ENCODE measurements around the gene RAPGEF5.

The RAPGEF5 gene

GRCh38 chr7:22230238-22230637, 126.7 kb downstream of the RAPGEF5 start:
- DNase-seq (ENCODE audit: low read depth in 1 of 2, low spot score in 1 of 2): no peak
- no peak for TF ChIP-seq JUND (IDR thresholded peaks at IDR 0.05; ENCODE audit: low read depth)
- in situ Hi-C loops (cut with HindIII; ENCODE audit: low pct_unique_long_range_greater_than_20kb, low sequenced_read_pairs): no loop called here

DNA sequence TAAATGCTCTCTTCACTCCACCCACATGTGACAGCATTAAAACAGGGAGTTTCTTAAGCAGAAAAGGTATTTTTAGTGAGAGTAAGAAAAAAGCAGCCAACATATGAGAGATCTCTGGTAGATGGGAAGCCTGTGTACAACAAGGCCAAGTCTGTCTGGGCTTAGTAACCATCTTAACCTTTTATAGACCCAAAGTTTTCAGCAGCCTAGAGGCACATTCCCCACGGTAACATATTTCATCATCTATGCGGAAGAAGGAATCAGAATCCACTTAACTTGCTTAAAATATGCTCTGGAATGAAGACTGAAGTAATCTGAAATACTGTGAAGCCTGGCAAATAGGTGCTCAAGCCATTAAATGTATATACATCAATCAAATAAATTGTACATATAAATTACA, 127.8 kb downstream of the RAPGEF5 start:
- in situ Hi-C loops (cut with HindIII; ENCODE audit: low pct_unique_long_range_greater_than_20kb, low sequenced_read_pairs): no loop called here
- no peak for TF ChIP-seq JUND (IDR thresholded peaks at IDR 0.05; ENCODE audit: low read depth)
- no peak for DNase-seq (ENCODE audit: low read depth in 1 of 2, low spot score in 1 of 2)

GRCh38 chr7:22223807-22224206, 133.1 kb downstream of the RAPGEF5 start:
- DNase-seq (ENCODE audit: low read depth in 1 of 2, low spot score in 1 of 2): no peak
- in situ Hi-C loops (cut with HindIII; ENCODE audit: low pct_unique_long_range_greater_than_20kb, low sequenced_read_pairs): no loop called here
- no peak for TF ChIP-seq JUND (IDR thresholded peaks at IDR 0.05; ENCODE audit: low read depth)

GRCh38 chr7:22220941-22221340, 136.0 kb downstream of the RAPGEF5 start:
- no peak for TF ChIP-seq JUND (IDR thresholded peaks at IDR 0.05; ENCODE audit: low read depth)
- DNase-seq (ENCODE audit: low read depth in 1 of 2, low spot score in 1 of 2): no peak
- in situ Hi-C loops (cut with HindIII; ENCODE audit: low pct_unique_long_range_greater_than_20kb, low sequenced_read_pairs): no loop called here

- no peak for DNase-seq (ENCODE audit: low read depth in 1 of 2, low spot score in 1 of 2)
- in situ Hi-C loops (cut with HindIII; ENCODE audit: low pct_unique_long_range_greater_than_20kb, low sequenced_read_pairs): no loop called here
- no peak for TF ChIP-seq JUND (IDR thresholded peaks at IDR 0.05; ENCODE audit: low read depth)
Measured at GRCh38 chr7:22219739-22220493, 137.0 kb downstream of the RAPGEF5 start.

GRCh38 chr7:22219036-22219435, 137.9 kb downstream of the RAPGEF5 start:
- in situ Hi-C loops (cut with HindIII; ENCODE audit: low pct_unique_long_range_greater_than_20kb, low sequenced_read_pairs): no loop called here
- no peak for TF ChIP-seq JUND (IDR thresholded peaks at IDR 0.05; ENCODE audit: low read depth)
- no peak for DNase-seq (ENCODE audit: low read depth in 1 of 2, low spot score in 1 of 2)

GRCh38 chr7:22216832-22217475, 140.0 kb downstream of the RAPGEF5 start:
- no peak for DNase-seq (ENCODE audit: low read depth in 1 of 2, low spot score in 1 of 2)
- TF ChIP-seq JUND (IDR thresholded peaks at IDR 0.05; ENCODE audit: low read depth): no peak
- in situ Hi-C loops (cut with HindIII; ENCODE audit: low pct_unique_long_range_greater_than_20kb, low sequenced_read_pairs): no loop called here

DNA sequence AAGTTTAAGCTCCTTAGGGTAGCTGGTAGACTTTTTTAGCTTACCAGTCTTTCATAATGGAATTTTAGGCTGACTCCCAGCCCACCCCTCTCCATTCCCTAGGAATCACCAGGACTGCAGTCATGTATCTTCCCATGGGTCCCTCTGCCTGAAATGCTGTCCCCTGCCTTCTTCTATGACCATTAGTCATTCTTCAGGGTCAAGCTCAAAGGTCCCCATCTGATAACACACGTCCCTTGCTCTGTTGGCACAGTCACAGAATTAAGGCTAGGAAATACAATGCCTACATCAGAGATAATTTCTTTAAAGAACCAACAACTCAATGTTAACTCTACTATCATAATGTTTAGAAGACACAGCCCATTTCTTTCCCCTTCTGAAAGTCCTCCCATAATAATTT, 140.6 kb downstream of the RAPGEF5 start:
- in situ Hi-C loops (cut with HindIII; ENCODE audit: low pct_unique_long_range_greater_than_20kb, low sequenced_read_pairs): no loop called here
- no peak for DNase-seq (ENCODE audit: low read depth in 1 of 2, low spot score in 1 of 2)
- no peak for TF ChIP-seq JUND (IDR thresholded peaks at IDR 0.05; ENCODE audit: low read depth)

- in situ Hi-C loops (cut with HindIII; ENCODE audit: low pct_unique_long_range_greater_than_20kb, low sequenced_read_pairs): no loop called here
Measured at GRCh38 chr7:22214000-22214399, 143.0 kb downstream of the RAPGEF5 start.

DNA sequence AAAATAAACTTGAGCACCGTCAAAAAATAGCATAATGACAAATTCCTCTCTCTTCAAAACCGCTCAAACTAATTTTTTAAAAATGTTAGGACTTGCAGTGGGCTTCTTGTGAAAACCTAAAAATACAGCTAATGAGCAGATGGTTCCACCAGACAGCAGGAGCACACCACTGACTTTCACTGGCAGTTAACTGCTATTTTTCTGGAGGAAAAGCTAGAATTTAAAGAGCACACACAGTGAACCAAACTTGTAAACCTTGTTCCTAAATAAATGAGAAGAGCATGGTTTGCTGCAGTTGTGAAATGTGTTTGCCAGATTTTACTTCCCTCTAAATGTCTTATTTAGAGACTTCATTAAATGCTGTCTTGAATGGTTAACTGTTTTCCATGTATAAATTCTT, 143.9 kb downstream of the RAPGEF5 start:
- TF ChIP-seq JUND (IDR thresholded peaks at IDR 0.05; ENCODE audit: low read depth): no peak
- in situ Hi-C loops (cut with HindIII; ENCODE audit: low pct_unique_long_range_greater_than_20kb, low sequenced_read_pairs): no loop called here
- no peak for DNase-seq (ENCODE audit: low read depth in 1 of 2, low spot score in 1 of 2)

More at GRCh38 chr7:22214000-22214399, 143.0 kb downstream of the RAPGEF5 start:
- no peak for DNase-seq (ENCODE audit: low read depth in 1 of 2, low spot score in 1 of 2)
- TF ChIP-seq JUND (IDR thresholded peaks at IDR 0.05; ENCODE audit: low read depth): no peak

DNA sequence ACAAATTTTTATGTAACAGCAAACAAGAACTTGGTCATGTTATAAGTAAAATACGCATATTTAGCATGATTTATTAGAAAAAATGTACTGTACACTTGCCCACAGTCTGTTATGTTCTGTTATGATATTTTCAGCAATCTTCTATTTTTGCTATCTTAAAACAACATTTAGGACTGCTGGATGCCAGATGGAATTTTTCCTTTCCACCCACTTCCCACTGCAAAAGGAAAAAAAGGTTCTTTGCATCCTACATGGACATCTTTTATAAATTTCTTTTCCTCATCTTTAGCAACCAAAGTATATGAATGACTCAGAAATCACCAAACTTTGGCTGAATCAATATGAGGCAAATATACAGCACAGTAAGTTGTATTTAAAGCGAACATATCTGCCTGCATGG, 146.0 kb downstream of the RAPGEF5 start:
- in situ Hi-C loops (cut with HindIII; ENCODE audit: low pct_unique_long_range_greater_than_20kb, low sequenced_read_pairs): no loop called here
- no peak for TF ChIP-seq JUND (IDR thresholded peaks at IDR 0.05; ENCODE audit: low read depth)
- no peak for DNase-seq (ENCODE audit: low read depth in 1 of 2, low spot score in 1 of 2)

DNA sequence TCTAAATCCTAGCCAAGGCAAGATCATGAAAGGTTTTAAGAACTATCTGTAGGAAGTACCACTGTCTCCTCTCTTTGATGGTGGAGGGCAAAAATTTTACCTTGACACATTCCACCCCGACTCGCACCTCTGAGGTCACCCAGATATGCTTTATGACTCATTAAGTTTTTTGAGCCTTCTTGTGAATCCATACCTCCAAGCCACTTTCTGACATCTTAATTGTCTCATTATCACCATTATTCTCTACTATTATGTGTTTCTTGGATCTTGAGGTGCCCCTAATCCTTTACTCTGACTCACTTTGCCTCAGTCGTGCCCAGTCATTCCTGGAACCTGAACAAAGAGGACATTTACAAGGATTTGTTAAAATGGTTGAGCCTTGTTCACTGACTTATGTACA, 146.6 kb downstream of the RAPGEF5 start:
- in situ Hi-C loops (cut with HindIII; ENCODE audit: low pct_unique_long_range_greater_than_20kb, low sequenced_read_pairs): no loop called here
- TF ChIP-seq JUND (IDR thresholded peaks at IDR 0.05; ENCODE audit: low read depth): no peak
- no peak for DNase-seq (ENCODE audit: low read depth in 1 of 2, low spot score in 1 of 2)

DNA sequence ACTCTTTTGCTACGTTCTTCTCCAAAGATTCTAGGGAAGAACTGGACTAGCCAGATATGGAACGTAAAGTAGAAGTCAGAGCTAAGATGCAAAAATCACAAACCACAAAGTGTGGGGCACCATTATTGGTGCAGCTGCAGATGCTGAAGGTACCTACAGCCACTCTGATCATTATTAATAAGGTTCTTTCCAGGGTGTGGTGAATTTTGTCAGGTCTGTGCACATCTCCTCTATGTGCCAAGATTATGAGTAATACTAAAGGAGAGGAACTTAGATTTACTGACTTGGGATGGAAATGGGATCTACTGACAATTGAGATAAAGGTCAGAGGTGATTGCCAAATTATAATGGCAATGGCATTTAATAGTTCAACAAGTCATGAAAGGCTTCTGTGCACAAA, 148.2 kb downstream of the RAPGEF5 start:
- in situ Hi-C loops (cut with HindIII; ENCODE audit: low pct_unique_long_range_greater_than_20kb, low sequenced_read_pairs): no loop called here
- no peak for DNase-seq (ENCODE audit: low read depth in 1 of 2, low spot score in 1 of 2)
- no peak for TF ChIP-seq JUND (IDR thresholded peaks at IDR 0.05; ENCODE audit: low read depth)

Data from T47D (cell line).